Peyer's patch (tissue), 4 donors: Measurements from ENCODE around the gene WDR64.

Experiments
- CTCF ChIP-seq, 6 experiments: fragments of 450-650 bp in 4 of 6; fragments of 200-600 bp in 2 of 6; sonication (generic) in 1 of 6; IDR thresholded peaks; one replicate each; pipeline ENCODE4 v1.5.1; 2017 to 2019; ENCODE audit warnings: antibody characterized with exemption in 6 of 6, mild to moderate bottlenecking in 3 of 6, moderate library complexity in 1 of 6
- POLR2A ChIP-seq, 2 donors: fragments of 450-650 bp; IDR thresholded peaks; one replicate each; pipeline ENCODE4 v1.5.1; 2017; ENCODE audit warnings: antibody characterized with exemption in 2 of 2, mild to moderate bottlenecking in 2 of 2, moderate library complexity in 2 of 2

DNA sequence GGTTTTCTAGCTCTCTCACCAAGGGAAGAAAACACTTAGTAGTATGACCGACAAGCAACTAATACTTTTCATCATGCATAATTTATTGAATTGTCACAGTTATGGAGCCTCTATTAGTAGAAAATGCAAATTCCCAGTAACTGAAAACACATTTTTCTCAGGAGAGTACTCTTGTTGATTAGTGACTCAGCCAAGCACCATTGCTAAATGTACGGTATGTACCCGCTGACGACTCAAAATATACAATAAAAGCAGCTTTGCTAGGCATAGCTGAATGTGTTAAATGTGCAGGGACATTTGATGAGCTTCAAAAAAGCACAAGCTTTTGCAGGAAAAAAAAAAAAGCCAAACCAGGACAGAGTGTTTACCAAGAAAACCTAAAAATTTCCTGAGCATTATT is 63.9 kb downstream of the WDR64 start:
- TF ChIP-seq CTCF (IDR thresholded peaks at IDR 0.05) (no peak), POLR2A (IDR thresholded peaks at IDR 0.05) (no peak)
